Astrocyte of the hippocampus (primary cell): ENCODE measurements around the gene NANS.
A peak's percentile ranks its signal among the peaks of the same experiment; 100 is the strongest.
"Not testable (repeated sequence)": the region's sequence is repeated elsewhere in the genome, so short reads cannot be mapped to it uniquely, and the experiment has no call there.

Experiments
- DNase-seq: peaks from one replicate; pipeline ENCODE4 v3.0.0; 2011; ENCODE audit warnings: low read depth, low spot score

Gene NANS

GRCh38 chr9:98100456-98100855 is 43.9 kb downstream of the NANS start:
- no peak for DNase-seq

DNA sequence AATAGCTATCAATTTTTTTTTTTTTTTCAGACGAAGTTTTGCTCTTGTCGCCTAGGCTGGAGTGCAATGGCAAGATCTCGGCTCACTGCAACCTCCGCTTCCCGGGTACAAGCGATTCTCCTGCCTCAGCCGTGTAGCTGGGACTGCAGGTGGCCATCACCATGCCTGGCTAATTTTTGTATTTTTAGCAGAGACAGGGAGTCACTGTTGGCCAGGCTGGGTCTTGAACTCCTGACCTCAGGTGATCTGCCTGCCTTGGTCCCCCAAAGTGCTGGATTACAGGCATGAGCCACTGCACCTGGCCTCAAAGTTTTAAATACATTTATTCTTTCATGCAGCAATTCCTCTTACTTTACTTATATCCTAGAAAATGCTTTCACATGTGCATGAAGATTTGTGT is 44.9 kb downstream of the NANS start:
- DNase-seq: no peak

DNA sequence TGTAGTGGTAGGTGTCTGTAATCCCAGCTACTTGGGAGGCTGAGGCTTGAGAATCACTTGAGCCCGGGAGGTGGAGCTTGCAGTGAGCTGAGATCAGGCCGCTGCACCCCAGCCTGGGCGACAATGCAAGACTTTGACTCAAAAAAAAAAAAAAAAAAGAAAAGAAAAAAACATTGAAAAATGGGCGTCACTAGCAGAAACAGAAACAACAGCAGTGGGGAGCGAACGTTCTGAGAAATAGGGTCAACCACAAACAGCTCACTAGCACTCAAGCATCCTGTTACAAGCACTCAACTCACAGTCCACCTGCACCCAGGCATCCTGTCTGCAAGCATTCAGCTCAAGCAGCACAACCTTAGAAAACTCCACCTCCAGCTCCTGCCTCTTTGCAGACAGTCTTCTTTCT is 45.3 kb downstream of the NANS start:
- DNase-seq: peak; percentile 11

- DNase-seq: no peak
Measured at GRCh38 chr9:98104445-98104881, 47.9 kb downstream of the NANS start.

- DNase-seq: no peak
Measured at GRCh38 chr9:98105006-98105405, 48.5 kb downstream of the NANS start.

GRCh38 chr9:98107926-98108325 is 51.4 kb downstream of the NANS start:
- no peak for DNase-seq

GRCh38 chr9:98108531-98109031 is 52.0 kb downstream of the NANS start:
- no peak for DNase-seq

DNA sequence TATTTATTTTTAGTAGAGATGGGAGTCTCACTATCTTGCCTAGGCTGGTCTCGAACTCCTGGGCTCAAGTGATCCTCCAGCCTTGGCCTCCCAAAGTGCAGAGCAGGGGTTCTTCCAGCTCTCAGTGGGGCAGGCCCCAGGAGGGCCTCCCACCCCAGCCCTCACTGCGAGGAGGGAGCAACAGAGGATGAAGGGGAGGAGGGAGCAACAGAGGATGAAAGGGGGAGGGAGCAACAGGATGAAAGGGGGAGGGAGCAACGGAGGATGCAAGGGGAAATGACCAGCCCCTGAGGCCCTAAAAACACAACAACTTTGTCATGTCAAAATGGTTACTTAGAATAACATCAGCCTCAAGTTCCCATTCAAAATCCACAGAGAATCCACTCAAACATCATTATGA is 52.5 kb downstream of the NANS start:
- no peak for DNase-seq

GRCh38 chr9:98117097-98117496 is 60.6 kb downstream of the NANS start:
- DNase-seq: not testable (repeated sequence)

DNA sequence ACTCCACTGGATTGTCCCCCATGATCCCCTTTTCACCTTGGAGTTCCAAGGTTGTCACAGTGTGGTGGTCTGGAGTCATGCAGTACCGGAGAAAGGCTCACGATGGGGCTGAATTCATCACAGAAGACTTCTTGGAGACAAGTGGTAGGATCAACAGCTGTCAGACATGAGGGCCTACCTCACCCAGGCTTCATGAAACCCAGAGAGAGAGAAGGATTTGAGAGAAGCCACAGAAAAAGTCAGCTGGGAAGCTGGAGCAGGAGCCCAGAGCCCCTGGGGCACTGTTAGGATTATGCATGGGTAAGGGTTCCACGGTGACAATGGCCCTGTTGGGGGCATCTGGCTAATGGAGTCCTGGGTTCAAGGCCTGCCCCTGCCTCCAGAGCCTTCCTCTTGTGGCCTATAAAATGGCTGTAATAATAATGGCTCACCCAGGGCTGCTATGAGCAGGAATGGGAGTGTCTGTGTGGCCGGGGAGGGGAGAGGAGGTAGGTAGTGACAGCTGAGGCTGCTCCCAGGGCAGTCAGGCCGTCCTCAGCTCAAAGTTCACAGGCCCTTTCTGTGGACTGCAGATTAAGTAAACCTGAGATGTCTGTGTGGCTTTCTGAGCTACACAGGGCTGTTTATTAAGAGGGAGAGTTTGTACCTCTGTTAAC is 61.6 kb downstream of the NANS start:
- DNase-seq: no peak

DNA sequence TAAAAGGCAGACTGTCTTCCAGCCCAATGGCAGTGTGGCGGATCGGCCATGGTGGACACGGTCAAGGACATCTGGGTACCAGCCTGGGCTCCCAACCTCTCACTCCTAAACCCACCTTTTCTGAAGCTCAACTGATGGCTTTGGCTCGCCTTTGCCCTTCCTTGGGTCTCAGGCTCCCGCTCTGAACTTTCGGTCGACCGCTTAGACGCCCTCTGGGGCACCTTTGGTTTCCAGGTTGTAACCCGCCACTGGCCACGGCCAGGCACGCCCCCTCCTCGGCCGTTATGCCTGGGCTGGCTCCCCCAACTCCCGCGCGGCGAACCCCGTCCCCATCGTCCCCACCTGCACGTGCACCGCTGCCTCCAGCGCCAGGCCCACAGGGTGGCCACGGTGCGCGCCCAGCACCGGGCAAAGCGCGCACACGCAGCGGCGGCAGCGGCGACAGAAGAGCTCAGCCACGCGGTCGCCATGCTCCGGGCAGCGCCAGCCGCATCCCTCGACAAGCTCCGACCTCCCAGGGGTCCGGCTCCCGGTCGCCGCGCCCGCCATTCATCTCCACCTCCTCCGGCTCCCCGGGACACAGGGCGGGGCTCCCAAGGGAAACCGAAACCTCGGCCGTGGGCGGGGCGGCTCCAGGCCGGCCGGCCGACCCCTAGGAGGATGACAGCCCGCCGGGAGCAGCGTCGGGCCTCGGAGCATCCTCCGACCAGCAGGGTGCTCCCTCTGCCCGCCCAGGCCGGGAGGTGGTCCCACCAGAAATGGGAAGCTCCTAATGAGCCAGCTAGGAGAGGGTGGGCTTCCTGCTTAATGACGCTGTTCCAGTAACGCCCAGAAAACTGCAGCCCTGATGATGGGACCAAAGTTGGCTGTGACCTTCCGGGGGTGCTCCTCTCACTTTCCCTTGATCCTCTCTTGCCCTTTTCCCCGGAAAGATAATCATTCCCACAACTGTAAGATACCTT is 62.4 kb downstream of the NANS start, which contains the start of gene TRIM14:
Gene TRIM14 (minus strand): TSS at position 583 of the 962 bp plus-strand sequence. CDS start 34 bp downstream, at position 549.
- DNase-seq: peak; percentile 82

DNA sequence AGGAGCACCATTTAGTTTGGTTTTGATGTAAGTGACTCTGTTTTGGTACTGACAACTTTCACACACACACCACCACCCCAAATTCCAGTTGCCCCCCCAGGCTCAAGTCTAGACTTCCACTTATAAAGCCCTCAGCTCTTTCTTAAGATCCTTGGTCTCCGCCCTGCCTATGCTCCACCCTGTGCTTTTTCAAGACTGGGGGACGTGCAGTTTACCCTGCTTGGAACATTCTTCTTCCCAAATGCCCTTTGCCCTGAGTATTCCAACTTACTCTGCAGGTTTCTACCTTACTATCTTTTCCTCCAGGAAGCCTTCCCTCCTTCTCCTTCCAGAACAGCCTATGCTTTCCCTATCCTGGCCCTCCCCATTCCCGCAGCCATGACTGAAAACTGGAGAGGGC is 63.9 kb downstream of the NANS start:
- no peak for DNase-seq

DNA sequence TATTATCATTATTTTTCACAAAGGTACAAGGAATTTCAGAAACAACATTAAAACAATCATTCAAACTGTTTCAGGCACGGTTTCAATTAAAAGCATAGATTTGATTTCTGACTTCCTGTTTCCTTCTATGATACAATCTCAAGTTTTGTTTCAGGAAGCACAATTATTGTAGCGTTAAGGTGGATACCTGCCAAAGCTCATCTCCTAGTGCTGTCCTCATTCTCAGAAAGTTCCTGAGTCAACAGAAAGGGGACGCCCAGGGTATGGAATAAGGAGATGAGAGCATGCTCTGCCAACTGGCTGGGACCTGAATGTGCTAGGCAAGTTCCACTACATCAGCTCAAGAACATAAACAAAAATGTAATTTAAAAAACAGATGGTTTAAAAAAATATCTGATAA is 64.5 kb downstream of the NANS start:
- DNase-seq: no peak

DNA sequence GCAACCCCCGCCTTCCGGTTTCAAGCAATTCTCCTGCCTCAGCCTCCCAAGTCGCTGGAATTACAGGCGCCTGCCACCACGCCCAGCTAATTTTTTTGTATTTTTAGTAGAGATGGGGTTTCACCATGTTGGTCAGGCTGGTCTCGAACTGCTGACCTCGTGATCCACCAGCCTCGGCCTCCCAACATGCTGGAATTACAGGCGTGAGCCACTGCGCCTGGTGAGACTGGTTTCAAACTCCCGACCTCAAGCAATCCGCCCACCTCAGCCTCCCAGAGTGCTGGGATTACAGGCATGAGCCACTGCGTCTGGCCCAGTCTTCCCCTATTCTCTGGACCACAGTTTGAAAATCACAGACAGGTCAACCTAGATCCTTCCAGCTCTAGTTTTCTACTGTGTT is 67.6 kb downstream of the NANS start:
- not testable (repeated sequence) for DNase-seq

DNA sequence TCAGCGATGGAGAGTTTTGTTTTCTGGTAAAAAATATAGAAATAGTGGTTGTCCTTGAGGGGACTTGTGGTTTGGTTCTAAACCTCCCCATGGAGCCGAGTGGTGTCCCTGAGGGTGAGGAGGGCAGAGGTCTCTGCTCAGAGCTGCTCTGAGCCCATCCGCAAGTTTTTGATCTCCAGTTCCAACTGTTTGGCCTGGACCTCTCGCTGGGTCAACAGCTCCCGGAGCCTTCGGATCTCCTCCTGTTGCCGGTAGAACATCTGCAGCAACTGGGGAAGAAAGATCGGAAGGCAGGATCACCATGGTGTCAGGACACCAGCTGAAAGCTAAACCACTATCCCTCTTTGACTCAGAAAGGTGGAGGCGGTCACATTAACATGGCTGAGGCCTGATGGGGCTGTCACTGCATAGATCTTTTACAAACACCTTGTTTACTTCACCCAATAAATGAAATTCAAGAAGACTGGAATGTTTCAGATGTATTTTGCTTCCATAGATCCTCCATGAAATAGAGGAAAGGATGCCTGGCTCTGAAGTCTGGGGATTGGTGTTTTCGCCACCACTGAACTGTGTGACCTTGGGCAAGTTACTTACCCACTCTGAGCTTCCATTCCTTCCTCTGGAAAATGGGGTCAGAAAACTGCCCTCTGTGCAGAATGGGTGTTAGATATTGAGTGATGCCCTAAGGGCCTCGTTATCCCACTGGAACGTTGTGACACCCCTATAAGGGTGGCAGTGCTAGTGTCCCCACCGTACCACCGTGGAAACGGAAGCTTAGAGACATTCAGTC is 68.3 kb downstream of the NANS start:
- DNase-seq: no peak

GRCh38 chr9:98127226-98127625 is 70.7 kb downstream of the NANS start:
- no peak for DNase-seq

DNA sequence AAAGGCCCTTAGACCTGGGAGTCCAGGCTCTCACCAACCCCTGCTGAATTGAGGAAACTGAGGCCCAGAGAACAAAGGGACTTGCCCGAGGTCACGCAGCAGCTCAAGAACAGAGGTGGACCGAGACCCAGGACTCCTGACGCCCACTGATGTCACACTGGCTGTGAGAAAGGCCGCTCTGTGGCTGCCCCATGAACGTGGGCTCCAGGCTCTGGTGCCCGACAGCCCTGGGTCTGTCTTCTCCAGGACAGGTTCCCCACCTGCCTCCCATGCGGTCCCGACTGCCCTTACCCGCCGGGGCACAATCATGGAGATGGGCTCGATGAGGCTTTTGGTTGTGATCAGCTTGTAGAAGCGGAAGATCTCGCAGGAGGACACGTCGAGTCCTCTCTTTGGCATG is 71.8 kb downstream of the NANS start:
- no peak for DNase-seq

DNA sequence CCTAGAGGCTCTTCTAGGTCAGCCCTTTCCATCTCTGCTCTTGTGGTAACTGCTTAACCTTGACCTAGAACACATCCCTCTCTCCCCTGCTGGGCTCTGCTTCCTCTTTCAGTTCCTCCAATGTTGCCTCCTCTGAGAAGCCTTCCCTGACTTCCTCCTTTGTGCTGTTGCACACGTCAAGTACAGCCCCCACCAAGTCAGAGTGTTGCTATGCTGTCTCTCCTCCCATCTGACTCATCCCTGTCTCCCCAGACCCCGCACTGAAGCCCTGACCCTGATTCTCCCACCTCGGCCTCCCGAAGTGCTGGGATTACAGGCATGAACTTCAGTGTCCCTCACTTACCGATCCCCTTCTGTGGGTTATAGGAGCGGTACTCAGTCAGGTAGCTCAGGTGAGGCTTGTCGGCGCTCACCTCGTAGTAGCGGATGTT is 72.9 kb downstream of the NANS start:
- no peak for DNase-seq

DNA sequence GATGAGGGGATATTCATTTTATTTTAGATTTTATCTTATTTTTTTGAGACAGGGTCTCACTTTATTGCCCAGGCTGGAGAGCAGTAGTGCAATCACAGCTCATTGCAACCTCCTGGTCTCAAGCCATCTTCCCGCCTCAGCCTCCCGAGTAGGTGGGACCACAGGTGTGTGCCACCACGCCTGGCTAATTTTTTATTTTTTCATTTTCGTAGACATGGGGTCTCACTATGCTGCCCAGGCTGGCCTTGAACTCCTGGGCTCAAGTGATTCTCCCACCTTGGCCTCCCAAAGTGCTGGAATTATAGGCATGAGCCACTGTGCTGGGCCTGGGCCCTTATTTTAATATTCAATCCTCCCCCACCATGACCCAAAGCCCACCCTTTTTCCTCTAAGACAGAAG is 73.5 kb downstream of the NANS start:
- not testable (repeated sequence) for DNase-seq

GRCh38 chr9:98130576-98131228 is 74.2 kb downstream of the NANS start:
- no peak for DNase-seq

- DNase-seq: no peak
Measured at GRCh38 chr9:98132158-98132557, 75.6 kb downstream of the NANS start.
